SKM-1 treated with dmso at 0.1 percent for 144 hours (cell line): ENCODE results near the gene TMEM150B.
A peak's percentile ranks its signal among the peaks of the same experiment; 100 is the strongest.

Experiments
- DNase-seq: peaks from one replicate; lab custom pipeline; 2025; ENCODE audit not compliant: unreplicated experiment; lab: John Stamatoyannopoulos, UW

TMEM150B gene

DNA sequence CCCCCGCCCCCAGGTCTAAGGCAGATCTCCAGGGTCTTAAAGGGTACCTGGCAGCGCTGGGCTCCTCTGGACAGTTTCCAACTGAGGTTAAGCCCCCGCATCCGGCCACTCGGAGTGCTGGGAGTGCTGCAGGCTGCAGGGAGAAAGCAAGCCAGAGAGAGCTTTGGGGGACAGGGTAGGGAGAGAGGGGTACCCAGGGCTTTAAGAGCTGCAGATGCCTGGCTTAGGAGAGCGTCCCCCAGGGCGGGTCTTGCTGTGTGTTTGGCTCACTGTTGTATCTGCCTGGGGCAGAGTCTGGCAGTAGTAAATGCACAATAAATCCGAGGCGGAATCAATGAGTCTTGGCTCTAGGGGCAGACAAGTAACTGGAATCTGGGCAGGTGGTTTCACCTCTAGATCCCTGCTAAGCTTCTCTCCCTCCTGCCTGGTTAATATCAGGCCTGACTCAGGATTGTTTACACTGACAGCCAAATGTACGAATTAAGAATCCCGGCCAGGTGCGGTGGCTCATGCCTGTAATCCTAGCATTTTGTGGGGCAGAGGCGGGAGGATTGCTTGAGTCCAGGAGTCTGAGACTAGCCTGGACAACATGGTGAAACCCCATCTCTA lies 30.2 kb upstream of the TMEM150B start:
- no peak for DNase-seq

DNA sequence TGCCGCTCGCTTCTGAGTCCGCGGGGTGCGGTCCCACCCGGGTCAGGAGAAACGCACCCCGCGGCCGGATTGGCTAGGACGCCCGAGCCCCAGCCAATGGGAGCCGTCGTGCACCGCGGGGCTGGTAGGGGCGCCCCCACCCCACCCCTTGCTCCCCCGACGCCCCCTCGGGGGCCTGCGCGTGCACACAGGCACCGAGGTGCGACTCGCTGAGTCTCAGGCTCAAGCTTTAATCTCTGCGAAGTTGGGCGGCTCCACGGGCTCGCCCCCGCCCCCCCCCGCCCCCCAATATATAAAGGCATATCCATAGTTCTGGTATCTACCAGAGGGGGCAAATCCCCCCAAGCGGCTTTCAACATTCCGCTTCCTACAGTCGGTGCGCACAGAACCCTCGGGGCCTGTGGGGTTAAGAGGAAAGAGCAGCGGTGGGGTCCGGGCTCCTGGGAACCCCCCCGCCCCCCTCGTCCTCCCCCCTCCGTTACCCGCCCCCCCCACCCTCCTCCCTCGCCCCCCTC lies 29.6 kb upstream of the TMEM150B start, which contains the start of gene COX6B2:
TSS of gene COX6B2 (minus strand) at position 22 of the 515 bp plus-strand sequence. CDS start 198 bp downstream, outside the sequence.
- no peak for DNase-seq

DNA sequence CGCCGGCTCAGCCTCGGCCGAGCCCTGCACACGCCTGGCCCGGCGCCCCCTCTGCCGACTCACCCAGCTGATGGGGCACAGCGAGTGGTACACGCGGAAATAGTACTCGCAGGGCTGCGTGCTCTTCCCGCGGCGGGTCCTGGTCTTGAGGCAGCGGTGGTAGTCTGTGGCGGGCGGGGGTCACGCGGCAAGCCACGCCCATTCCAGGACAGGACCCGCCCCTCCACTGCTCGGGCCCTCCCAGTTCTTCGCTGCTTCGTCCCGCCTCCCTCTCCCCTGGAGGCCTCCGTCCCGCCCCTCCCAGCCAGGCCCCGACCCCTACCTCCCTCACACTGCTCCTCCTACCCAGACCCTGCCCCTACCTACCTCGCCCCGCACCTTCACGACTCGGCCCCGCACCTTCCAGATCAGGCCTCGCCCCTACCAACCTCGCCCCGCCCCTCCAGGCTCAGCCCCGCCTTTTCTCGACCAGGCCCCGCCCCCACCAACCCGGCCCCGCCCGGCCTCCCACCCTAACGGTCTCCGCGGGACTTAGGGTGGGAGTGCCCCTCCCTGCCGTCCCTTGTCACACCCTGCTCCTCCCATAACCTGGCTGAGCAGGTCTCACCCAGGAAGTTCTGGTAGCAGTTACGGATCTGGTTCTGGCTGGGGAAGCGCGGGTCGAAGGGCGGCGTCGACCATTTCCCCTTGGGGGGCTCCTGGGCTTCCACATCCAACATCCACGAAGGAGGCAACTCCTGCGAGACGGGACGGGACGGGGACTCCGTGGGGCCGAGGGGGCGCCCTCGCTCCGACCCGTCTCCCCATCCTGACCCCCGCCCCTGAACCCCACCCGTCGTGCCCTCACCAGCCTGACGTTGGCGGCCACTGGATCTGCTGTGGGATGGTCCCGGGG lies 28.9 kb upstream of the TMEM150B start:
- DNase-seq = peak; percentile 27

DNA sequence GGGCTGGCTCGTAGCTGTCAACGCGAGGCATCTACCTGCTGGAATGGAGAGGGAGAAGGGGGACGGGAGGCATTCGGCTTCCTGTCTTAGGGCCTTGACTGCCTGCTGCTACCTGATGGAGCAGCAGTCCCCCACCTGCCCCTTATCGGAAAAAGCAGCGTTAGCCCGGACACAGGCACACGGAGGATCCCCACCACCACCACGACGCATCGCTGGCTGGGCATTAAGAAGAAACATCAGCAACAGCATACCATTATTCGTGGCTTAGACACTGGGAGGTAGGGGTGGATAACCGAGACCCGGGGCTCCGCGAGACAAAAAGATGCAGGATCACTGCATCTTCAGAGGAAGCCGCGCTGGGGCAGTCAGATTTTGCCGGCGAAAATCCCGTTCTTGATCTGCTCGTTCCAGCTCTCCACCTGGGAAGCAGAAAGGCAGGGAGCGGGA lies 28.2 kb upstream of the TMEM150B start:
- no peak for DNase-seq

DNA sequence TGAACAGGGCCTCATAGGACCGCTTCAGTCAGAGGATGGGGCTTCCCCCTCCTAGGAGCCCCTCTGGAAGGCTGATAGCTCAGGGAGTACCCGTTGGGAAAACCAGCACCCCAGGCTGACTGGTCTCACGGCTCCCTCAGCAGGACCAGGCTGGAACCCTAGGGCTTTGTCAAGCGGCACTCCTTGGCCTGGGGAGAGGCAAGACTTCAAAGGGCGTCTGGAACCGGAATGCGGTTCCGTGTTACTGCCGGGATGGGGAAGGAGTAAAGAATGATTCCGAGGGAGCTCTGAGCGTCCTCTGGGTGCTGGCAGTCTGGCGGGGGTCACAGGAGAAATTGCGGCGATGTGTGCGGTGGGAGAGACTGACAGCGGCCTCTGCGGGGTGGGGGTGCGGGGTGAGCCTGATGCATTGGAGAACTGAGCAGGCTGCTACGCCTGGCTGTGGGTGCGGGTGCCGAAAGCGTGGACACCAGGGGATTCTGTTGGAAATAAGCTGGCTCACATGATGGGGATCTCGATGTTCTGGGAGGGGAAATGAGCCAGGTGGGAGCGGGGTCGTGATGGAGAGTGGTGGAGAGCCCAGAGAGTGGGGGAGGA lies 27.5 kb upstream of the TMEM150B start:
- DNase-seq = no peak

DNA sequence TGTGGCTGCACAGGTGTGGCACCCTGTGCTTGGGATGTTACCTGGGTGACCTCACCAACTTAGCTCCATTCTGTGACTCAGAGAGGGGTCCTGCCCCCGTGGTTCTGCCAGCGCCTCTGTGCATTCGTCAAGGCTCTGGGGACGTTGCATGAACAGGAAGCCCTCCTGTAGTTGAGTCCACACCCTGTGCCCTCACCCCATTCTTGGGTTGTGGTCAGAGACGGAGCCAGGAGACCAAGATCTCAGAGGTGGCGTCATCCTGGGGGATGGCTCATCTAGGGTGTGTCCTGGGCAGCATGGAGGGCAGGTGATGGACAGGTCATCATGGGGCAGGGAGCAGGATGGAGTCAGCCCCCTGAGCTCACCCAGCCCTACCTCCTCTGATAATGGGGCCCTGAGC lies 26.9 kb upstream of the TMEM150B start:
- no peak for DNase-seq

DNA sequence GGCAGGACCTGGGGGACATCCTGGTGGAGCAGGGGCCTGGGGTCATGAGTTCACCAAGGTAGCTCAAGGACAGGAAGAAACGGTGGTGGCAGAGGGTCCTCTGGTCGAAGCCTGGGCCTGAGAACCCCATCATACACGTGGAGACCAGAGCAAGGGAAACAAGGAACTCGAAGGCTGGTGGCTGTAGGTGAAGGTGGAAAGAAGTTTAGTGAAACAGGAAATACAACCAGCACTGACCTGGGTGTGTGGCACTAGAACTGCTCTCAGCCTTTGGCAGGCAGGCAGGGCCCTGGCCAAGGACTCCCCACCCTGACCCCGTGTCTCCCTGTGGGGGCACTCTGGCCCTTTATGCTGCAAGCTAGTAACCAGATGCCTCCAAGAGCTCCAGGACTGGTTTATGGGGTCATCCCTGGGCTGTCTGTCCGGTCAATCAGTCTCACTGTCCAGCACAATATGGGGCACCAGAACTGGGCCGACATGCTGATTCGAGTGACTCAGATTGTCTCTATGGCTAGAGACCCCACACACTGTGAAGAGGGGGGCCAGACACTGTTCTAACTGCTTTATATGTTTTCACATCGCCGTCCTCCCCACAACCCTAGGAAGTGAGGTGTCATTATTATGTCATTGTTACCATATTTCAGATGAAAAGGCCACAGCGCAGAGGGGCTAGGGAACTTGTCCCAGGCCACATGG lies 25.6 kb upstream of the TMEM150B start:
- DNase-seq = no peak

DNA sequence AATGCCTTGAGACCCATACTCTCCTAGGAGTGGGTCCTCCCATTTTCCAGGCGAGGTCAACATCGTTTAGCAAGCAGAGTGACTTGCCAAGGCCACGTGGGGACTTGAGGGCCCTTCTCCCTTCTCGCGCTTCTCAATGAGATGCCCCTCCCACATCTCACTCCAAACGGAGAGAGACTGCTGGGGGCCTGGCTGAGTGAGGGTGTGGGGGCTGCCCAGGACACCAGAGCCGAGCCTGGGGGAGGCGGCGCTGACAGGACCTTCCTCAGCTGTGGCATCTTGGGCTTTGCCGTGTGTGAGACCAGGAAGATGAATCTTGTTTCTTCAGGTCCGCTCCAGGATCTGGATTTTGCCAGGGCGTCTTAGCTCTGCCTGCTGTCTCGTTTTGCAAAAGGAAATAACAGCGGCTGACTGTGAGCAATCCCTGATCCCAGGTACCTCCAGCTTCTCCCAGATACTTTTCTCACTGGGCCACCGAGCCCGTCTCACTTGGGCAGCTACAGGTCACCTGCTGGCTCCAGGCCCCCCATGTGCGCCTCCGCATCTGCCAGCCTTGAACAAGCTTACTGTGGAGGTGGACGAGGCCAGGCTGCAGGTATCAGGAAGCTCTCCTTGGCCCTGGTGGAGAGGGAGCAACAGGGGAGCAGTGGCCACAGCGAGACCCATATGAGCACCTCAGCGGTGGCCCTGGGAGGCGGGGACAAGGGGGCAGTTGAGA lies 23.3 kb upstream of the TMEM150B start:
- no peak for DNase-seq

DNA sequence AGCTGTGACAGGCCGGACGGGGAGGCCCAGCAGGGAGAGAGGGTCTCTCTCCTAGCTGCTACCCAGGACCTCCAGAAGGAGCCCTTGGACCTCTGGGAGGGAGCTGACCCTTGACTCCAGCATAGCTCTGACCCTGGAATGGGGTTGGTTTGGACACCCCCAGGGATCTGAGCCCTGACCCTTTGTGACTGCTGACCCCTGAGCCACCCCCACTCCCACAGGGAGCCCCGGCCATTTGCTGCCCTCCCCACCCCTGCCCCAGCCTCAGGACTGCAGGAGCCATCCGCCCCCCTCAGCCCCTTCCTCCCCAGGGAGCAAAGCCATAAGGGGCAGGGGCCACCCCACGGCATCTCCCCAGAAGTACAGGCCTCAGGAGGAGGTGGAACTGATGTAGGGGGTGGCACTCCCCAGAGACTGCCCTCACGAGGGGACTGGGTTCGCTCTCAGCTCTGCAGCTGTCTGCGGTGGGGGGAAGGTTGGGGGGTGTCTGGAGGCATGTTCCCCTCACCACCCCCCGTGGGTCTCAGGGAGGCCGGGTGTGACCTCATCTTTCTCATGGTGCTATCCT lies 22.4 kb upstream of the TMEM150B start:
- no peak for DNase-seq

DNA sequence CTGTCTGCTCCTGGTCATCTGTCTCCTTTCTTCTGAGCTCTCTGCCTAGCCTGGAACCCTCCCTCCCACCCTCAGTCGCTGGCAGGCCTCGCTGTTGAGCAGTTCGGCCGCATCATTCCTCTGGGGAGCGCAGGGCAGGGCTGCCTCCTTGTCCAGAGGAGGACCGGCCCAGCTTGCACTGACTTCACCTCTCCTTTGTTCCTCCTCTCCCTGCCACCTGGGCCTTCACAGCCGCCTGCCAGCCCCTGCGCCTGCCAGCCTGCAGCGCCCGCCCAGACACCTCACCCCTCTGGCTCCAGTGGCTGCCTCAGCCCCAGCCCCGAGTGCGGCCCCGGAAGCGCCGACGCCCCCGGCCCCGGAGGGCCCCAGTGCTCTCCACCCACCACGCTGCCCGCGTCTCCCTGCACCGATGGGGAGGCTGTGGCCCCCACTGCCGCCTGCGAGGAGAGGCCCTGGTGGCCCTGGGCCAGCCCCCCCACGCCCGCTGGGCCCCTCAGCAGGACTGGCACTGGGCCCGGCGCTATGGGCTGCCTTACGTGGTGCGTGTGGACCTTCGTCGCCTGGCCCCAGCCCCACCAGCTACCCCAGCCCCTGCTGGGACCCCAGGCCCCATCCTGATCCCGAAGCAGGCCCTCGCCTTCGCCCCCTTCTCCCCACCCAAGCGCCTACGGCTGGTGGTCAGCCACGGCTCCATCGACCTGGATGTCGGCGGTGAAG lies 21.7 kb upstream of the TMEM150B start:
- no peak for DNase-seq

DNA sequence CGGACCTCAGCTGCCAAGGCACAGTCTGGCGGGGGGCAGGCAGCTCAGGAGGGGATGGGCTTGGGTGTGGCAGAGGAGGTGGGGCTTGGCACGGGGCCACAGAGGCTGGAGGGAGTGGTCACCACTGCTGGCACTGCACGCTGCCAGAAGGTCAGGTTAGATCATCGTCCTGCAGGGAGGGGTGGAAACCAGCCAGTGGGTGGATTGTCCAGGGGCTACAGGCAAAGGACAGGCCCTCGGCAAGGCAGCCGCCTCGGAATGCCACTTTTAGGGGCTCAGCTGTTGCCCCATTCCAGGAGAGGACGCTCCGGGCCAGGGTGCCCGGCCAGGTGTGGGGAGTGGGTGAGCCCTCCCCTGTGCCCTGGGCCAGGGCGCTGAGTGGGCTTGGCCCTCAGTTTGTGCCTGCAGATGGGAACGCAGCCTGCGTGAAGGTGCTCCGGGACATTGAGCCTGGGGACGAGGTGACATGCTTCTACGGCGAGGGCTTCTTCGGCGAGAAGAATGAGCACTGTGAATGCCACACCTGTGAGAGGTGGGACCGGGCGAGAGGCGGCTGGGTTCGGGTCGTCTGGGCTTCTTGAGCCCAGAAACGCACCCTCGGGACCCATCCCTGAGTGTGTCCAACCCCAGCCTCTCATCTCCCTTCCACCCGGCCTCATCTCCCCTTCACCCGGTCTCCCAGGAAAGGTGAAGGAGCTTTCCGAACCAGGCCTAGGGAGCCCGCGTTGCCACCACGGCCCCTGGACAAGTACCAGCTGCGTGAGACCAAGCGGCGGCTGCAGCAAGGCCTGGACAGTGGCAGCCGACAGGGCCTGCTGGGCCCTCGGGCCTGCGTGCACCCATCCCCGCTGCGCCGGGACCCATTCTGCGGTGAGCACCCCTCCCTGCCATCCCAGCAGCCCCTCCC lies 20.9 kb upstream of the TMEM150B start:
- DNase-seq = no peak

DNA sequence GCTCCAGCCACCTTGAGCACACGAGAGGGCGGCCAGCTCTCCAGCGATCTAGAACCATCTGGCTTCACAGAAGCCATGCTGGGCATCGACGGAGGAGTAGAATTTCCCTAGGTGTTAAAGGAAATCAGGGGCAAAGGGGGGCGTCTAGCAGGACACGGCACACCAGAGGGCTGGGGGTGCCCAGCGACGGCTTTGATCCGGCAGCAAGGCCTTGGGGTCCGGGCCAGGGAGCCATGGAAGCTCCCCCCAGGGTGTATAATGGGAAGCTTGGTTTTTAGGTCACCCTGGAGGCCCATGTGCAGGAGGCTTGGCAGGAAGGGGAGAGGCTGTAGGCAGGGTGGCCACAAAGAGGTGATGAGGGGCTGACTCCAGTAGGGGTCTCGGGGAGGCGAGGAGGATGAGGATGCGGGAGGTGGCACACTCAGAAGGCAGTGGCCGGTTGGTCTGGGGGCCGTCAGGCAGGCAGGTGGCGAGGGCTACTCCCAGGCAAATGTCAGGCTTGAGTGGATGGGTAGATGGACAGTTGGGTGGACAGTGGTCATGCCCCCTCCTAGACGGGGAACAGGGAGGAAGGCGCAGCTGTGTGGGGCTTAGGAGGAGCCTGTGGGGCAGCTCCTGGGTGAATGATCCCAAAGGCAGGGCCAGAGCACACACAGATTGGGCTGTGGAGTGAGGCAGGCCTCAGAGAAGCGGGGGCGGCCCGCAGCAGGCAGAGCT lies 20.1 kb upstream of the TMEM150B start:
- DNase-seq = no peak

DNA sequence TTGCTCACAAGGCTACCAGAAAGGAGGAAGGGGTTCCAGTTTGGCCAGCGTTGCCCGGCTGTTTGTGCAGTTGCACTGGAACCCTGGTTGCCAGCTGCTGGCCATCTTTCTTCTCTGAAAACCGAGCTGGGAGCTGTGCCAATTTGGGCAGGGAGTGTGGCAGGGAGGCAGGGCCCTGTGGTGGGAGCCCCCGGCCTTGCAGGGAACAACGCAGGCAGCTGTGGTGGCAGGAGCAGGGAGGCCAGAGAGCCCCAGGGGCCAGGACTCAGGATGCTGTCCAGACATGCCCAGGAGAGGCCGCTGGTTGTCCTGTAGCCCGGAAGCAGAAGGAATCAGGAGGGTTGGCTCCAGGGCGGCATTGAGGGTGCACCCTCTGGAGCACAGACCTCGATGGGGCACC lies 19.3 kb upstream of the TMEM150B start:
- DNase-seq = no peak

DNA sequence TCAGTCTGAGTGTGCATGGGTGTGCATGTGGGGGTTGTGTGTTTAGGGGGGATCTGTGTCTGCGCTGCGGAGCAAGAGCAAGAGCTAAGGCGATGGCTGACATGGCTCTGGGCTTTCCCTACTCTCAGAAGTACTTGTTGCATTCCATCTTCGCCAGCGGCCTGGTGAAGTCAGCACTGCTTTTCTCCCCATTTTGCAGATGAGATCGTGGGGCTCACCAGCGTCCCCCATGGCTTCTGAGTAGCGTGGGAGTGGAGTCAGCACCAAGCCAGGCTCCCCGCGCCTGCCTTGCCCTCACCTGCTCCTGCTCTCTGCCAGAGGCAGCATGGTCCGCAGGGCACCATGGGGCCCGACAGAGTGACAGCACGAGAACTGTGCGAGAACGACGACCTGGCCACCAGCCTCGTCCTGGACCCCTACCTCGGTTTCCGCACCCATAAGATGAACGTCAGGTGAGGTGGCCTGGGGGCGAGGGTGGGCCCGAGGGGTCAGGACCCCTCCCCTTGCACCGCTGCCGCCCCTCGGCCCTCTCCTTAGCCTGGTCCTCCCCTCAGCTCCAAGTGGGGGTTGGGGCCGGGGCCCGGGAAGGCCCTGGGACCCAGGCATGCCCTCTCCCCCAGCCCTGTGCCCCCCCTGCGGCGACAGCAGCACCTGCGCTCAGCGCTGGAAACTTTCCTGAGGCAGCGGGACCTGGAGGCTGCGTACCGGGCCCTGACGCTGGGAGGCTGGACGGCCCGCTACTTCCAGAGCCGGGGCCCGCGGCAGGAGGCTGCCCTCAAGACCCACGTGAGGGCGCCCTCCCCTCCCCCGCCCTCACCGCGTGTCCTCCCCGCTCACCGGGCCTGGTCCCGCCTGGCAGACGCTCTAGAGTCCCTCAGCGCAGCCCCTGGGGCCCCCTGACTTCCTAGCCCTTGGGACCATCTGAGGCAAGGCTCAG lies 16.7 kb upstream of the TMEM150B start:
- DNase-seq = no peak

DNA sequence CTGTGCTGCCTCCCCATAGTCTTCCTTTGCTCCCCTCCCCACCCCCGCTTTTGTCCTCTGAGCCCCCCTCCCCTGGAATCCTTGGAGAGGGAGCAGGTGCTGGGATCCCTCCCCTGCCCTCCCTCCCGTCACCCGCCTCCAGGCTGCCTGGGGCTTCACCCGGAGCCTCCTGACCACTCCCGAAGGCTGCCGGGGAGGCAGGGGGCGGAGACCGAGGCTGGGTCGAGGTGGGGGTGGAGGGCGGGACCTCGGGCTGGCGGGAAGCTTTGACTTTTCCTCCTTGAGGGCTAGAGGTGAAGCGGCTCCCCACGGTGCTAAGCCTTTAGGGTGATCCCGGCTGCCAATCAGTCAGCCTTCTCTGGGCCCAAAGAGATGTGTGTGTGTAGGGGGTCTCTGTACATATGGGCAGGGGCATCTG lies 16.0 kb upstream of the TMEM150B start:
- DNase-seq = no peak

DNA sequence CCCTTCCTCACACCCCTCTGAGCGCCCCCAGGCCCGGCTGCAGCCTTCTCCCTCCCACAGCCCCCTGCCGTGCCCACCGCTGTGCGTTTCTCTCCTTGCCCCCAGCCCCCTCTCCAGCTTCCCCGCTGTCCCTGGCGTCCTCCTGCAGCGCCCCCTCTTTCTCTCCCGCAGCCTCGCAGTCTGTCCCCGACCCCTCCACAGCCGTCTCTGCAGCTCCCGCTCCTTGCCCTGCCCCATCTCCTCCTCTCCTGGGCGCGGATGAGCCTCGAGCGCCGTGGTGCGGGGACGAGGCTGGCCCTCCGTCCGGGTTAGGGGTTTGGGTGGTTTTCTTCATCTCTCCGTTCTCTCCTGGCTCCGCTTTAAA lies 15.6 kb upstream of the TMEM150B start:
- no peak for DNase-seq
